Right atrium auricular region (tissue), 2 donors: Measurements from ENCODE around the gene TTC22. TPM values are rescaled to one million over a fixed set of nuclear protein-coding genes. Genes with fewer than 3 reads are reported as not detected.

Experiments
- DNase-seq: peaks from one replicate; pipeline ENCODE4 v3.0.0-alpha.2; 2019; ENCODE audit warnings: low spot score
- H3K27ac ChIP-seq, 2 donors: fragments of 200-600 bp; sonication (generic); 1 replicate in 1 of 2; 2 replicates in 1 of 2; pipeline ENCODE4 v1.5.1; 2016 to 2019
- H3K27me3 ChIP-seq, 2 donors: fragments of 200-600 bp; sonication (generic); one replicate each; pipeline versions ENCODE4 v1.5.1 to v1.6.0; 2017 to 2019
- H3K36me3 ChIP-seq: fragments of 200-600 bp; sonication (generic); one replicate; pipeline ENCODE4 v1.5.1; 2016
- H3K4me1 ChIP-seq, 2 donors: fragments of 200-600 bp; sonication (generic); one replicate each; pipeline versions ENCODE4 v1.5.1 to v1.6.0; 2017 to 2019
- H3K4me3 ChIP-seq, 2 donors: fragments of 200-600 bp; sonication (generic); 1 replicate in 1 of 2; 2 replicates in 1 of 2; pipeline ENCODE4 v1.5.1; 2017 to 2019; ENCODE audit warnings: mild to moderate bottlenecking in 1 of 2, moderate library complexity in 1 of 2
- H3K9me3 ChIP-seq, 2 donors: fragments of 200-600 bp; sonication (generic); one replicate each; pipeline ENCODE4 v1.5.1; 2019
- total RNA-seq, 2 donors: library from RNA; depleted of rRNA; stranded (reverse); fragments of >200 nt; gene quantifications; one replicate each; pipeline ENCODE4 v1.1.0, GENCODE V29; 2016
- TF ChIP-seq, protein P1 (sequence below), 2 donors: fragments of 200-600 bp; sonication (generic); IDR thresholded peaks; one replicate each; pipeline ENCODE4 v1.5.1; 2019; ENCODE audit warnings: antibody characterized with exemption in 2 of 2

The TTC22 gene
- total RNA-seq, 2 donors from 2014 or later: 0.43 to 0.70 TPM

DNA sequence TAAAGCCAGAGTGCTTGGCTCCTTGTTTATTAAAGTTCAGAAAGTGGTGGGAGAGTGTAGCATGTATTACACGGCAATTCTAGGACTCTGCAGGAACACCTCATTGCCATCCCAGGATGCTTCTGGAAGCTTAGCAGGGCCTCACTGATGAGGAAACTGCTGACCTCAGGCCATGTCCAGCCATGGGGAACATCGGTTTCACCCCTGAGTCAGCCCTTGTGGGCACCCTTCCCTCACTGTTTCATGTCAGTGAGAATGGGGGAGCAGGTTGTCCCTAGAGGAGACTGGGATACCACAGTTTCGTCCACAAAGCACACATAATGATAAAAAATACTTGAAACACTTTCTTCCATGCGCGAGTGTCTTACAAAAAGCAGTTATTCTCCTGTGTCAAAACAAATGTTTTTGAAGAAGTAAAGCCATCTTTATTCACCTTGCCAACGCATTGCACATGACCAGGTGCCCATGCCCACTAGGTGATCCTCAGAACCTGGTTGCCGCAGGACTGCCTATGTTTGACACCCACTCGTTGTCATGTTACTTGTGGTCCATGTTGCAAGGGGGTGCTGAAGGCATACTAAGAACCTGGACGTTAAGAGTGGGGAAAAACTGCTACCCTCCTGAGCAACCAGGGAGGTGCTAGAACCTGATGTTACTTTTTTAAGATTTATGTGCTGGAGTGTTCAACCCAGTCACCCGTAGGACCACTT lies 41.2 kb upstream of the TTC22 start:
- Histone ChIP-seq H3K36me3 (no peaks in the 10 kb centered on the region), H3K27ac (no peak overlapping the region), H3K9me3 (no peaks in the 10 kb centered on the region), H3K4me3 (no peak overlapping the region), H3K27me3 (no peaks in the 10 kb centered on the region), H3K4me1 (no peaks in the 10 kb centered on the region)
- peak; percentile 21 for DNase-seq
- TF ChIP-seq, protein P1, sequence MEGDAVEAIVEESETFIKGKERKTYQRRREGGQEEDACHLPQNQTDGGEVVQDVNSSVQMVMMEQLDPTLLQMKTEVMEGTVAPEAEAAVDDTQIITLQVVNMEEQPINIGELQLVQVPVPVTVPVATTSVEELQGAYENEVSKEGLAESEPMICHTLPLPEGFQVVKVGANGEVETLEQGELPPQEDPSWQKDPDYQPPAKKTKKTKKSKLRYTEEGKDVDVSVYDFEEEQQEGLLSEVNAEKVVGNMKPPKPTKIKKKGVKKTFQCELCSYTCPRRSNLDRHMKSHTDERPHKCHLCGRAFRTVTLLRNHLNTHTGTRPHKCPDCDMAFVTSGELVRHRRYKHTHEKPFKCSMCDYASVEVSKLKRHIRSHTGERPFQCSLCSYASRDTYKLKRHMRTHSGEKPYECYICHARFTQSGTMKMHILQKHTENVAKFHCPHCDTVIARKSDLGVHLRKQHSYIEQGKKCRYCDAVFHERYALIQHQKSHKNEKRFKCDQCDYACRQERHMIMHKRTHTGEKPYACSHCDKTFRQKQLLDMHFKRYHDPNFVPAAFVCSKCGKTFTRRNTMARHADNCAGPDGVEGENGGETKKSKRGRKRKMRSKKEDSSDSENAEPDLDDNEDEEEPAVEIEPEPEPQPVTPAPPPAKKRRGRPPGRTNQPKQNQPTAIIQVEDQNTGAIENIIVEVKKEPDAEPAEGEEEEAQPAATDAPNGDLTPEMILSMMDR (IDR thresholded peaks at IDR 0.05): no peak

DNA sequence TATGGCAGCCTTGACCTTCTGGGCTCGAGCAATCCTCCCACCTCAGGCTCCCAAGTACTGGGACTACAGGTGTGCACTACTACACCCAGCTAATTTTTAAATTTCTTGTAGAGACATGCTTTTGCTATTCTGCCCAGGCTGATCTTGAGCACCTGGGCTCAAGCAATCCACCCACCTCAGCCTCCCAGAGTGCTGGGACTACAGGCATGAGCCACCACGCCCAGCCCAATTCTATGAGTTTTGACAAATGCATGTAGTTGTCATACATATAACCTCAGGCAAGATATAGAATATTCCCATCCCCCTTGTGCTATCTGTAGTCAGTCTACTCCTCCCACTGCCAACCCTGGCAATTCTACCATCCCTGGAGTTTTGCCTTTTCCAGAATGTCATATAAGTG lies 38.7 kb upstream of the TTC22 start:
- TF ChIP-seq, protein P1 (IDR thresholded peaks at IDR 0.05): no peak
- no peaks in the 10 kb centered on the region for H3K27me3 ChIP-seq
- no peaks in the 10 kb centered on the region for H3K9me3 ChIP-seq
- H3K27ac ChIP-seq: no peak overlapping the region
- DNase-seq: peak; percentile 36
- no peak overlapping the region for H3K4me3 ChIP-seq
- no peaks in the 10 kb centered on the region for H3K36me3 ChIP-seq
- H3K4me1 ChIP-seq: no peaks in the 10 kb centered on the region

DNA sequence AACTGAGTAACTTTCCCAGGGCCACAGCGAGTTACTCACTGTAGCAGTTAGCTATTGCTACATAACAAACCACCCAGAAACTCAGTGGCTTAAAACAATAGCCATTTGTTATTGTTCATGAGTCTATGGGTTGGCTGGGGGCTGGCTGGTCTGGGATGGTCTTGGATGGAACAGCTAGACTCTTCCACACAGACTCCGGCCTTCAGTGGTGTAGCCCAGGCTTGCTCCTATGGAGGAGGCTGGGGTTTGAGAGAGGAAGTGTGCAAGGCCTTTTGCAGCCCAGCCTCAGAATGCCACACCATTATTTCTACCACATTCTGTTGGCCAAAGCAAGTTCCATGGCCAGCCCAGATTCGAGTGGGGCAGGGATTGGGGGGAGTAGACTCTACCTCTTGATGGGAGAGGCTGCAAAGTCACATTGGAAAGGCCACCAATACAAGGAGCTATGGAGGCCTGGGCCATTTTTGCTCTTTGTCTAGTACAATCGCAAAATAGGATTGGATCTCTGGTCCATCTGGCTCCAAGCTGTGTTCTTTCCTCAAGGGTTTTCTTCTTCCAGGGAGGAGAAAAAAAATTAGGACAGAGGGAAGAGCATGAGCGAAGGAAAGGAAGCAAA lies 37.5 kb upstream of the TTC22 start:
- Histone ChIP-seq H3K9me3 (no peaks in the 10 kb centered on the region), H3K4me1 (no peaks in the 10 kb centered on the region), H3K36me3 (no peaks in the 10 kb centered on the region), H3K27ac (no peak overlapping the region), H3K4me3 (no peak overlapping the region), H3K27me3 (no peaks in the 10 kb centered on the region)
- peak; percentile 32 for DNase-seq
- TF ChIP-seq, protein P1 (IDR thresholded peaks at IDR 0.05): no peak

DNA sequence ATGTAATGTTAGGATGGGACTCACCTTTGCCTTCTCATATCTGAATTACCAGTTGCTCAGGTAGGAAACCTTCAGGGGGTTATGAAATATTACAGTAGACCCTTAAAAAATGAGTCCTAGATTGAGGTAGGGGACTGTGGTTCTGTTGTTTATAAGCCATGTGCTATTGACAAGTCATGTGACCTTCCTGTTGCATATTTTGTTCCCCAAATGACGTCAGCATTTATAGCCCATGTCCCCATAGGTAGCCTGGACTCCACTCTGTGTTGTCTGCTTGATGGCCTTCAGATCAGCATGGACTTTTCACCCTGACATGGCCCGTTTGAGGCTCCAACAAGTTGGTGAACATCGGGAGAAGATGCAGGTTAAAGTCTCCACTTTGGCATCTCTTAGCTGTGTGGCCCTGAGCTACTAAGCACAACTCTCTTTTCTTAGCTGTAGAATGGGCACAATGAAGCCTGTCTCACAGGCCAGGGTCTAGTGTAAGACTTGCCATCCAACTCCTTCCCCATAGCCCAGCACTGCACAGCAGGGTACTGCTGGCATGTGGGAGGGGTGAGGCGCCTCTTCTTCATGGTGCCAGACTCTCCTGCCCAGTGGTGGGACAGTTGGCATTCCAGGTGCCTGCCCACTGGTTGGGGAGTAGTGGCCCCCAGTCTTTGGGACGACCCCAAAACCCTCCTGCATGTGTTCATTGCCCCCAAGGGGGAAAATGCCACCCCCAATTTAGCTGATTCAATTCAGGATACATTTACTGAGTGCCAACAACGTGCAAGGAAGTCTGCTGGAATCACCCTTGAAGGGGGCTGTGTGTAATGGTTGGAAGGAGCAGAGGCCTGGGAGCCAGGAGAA lies 36.1 kb upstream of the TTC22 start:
- Histone ChIP-seq H3K36me3 (no peaks in the 10 kb centered on the region), H3K27me3 (no peaks in the 10 kb centered on the region), H3K4me3 (no peak overlapping the region), H3K4me1 (no peaks in the 10 kb centered on the region), H3K27ac (no peak overlapping the region), H3K9me3 (no peaks in the 10 kb centered on the region)
- DNase-seq: no peak
- TF ChIP-seq, protein P1 (IDR thresholded peaks at IDR 0.05): no peak

DNA sequence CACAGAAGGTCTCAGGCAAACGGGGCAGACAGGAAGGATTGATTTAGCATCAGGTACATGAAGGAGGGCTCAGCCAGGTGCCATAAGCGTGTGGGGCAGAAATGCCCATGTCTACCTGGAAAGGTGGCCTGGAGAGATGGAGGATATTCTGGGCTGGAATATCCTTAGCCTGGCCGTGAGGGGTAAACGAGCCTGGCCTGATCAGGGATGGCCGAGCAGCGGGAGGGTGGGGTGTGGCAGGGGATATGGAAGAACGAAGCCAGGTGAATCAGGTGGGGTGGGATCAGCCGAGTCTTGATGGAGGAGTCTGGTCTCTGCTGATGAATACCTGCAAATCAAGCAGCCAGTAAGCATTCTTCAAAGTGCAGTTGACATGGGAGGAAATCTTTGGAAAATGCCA lies 35.5 kb upstream of the TTC22 start:
- no peaks in the 10 kb centered on the region for H3K27me3 ChIP-seq
- no peaks in the 10 kb centered on the region for H3K36me3 ChIP-seq
- DNase-seq: no peak
- TF ChIP-seq, protein P1 (IDR thresholded peaks at IDR 0.05): no peak
- H3K9me3 ChIP-seq: peaks cover 0 to 3% of the 10 kb centered on the region in 2 donors
- no peak overlapping the region for H3K4me3 ChIP-seq
- no peaks in the 10 kb centered on the region for H3K4me1 ChIP-seq
- no peak overlapping the region for H3K27ac ChIP-seq
